ENCODE data around the gene ZNF70.

ZNF70 gene

DNA sequence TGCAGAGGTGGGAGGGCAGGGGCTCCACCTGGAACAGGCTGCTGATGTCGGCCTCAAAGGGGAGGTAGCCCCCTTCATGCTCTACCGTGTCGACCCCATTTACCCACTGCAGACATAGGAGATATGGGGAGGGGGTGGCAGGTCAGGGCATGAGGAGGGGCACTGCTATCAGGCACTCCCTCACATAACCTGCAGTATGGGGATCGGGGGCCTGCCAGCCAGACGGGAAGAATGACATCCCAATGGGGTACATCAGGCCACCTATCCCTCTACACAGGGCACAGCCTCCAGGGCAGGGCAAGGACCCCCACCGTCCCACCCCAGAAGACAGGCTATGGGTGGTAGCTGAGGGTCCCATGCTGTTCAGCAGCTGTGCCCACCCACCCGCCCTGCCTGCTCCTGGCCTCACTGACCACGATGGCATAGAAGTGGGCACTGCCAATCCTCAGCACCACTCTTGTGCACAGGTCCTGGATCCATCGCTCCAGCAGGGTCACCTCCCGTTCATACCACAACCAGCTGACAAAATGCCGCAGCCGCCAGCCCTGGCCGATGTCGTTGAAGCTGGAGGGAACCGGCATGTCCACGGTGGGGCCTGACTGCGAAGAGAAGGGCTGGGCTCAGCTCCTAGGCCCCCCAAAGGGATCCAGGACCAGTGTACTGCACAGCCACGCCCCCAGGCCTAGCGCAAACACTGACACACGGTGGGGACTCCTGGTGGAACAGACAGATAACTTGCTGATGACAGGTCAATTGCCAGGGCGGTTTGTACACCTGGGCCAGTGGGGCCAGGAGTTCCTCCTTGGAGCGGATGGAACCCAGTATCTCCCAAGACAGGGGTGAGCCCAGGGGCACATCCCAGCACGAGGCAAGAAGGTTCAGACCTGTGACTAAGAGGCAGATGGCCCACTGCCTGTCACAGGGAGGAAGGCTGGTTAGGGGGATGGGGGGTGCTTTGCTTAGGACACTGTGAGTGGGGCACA is 36.0 kb downstream of the ZNF70 start:
- no peak for FAIRE-seq

DNA sequence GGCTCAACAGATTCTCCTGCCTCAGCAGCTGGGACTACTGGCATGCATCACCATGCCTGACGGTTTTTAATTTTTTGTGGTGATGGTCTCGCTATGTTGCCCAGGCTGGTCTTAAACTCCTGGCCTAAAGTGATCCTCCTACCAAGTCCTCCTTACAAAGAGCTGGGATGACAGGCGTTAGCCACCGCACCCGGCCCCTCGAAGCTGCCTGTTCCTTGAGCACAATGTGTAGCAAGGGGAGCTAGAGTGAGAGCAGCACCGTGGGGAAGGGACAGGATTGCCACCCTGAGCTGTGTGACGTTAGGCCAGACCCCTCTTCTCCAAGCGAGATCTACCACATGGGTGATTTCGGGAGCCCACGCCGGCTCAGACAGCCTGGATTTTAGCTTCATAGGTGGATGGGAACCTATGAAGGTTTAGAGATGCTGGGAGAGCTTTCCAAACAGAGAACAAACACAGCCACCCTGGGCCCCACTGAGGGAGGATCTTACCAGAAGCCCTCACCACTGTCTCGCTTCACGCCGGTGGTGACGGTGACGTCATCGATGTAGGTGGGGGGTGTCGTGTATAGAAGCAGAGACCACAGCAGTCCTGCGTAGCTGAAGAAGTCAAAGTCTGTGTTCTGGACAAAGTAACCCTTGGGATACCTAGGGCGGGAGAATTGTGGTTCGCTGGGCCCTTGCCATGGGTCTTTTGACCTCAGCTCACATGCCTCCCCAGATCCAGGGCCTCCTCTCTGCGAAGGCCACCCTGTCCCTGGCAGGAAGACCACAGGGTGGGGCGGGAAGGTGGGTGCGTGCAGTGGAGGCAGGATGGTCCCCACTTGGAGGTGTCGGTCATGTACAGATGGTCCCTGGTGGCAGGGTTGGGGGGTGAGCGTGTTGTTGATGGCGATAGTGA is 37.0 kb downstream of the ZNF70 start:
- no peak for FAIRE-seq

DNA sequence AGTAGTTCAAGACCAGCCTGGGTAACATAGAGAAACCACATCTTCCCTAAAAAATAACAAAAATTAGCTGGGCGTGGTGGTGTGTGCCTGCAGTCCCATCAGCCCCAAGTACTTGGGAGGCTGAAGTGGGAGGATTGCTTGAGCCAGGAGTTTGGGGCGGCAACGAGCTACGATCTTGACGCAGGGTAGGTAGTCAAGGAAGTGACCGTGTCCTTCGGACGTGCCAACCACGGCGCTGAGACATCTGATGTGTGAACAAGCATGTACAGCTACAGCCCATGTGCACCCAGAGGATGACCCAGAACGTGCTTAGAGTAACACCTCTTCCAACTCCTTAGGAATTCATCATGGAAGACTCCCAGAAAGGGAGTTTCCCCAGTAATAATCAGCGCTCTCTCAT is 38.7 kb downstream of the ZNF70 start:
- FAIRE-seq, result no peak

DNA sequence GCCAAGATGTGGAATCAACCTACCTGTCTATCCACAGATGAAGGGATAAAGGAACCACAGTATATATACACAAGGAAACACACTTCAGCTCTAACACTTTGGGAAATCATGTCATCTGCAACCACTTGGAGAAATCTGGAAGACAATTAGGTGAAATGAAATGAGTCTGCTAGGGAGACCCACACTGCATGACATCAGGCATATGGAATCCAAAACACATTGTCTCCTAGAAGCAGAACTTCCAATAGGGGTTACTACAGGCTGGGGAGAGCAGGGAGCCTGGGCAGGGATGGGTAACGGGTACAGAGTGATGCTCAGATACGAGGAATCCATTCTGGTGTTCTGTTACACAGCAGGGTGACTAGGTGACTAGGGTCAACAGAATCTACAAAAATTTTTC is 41.8 kb downstream of the ZNF70 start:
- FAIRE-seq, result no peak

DNA sequence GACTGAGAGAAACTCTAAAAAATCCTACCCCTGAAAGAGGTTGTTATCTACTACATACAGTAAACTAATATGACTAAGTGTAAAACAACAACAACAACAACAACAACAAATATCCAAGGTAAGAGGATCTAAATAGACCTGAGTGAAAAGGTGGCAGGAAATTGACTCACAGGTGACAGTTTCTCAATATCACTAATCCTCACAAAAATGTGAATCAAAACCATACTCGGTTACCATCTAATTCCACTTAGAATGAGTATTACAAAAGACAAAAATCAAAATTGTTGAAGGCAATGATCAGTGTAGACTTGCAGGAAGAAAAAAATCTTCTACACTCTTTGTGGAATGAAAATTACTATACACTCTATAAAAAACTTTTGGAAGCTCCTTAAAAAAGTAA is 42.6 kb downstream of the ZNF70 start:
- FAIRE-seq, result no peak

DNA sequence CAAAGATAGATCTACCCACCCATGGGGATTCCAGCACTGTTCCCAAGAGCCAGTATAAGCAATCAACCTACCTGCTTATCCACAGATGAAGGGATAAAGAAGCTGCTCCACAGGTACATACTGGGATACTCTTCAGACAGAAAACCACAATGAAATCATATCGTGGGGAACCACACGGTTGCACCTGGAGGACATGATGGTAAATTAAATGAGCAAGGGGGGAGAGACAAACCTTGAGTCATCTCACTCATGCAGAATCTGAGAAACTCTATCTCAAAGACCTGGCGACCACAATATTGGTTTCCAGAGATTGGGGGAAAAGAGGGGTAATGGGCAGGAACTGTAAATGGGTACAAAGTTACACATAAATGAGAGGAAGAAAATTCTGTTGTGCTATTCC is 45.6 kb downstream of the ZNF70 start:
- no peak for FAIRE-seq

DNA sequence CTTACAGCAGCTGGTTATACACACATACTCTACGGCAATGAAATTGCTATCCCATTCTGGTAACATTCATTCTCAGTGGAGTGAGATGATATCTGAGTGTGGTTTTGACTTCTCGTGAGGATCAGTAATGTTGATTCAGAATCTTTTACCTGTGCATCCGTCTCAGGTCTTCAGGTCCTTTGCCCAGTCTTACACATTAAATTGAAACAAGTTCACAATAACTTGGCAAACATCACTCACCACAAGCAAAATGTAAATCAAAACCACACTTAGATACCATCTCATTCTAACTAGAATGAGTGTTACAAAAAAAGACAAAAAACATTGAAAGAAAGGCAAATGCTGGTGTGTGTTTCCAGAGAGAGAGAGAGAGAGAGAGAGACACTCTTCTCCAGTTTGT is 46.1 kb downstream of the ZNF70 start:
- FAIRE-seq, result no peak

DNA sequence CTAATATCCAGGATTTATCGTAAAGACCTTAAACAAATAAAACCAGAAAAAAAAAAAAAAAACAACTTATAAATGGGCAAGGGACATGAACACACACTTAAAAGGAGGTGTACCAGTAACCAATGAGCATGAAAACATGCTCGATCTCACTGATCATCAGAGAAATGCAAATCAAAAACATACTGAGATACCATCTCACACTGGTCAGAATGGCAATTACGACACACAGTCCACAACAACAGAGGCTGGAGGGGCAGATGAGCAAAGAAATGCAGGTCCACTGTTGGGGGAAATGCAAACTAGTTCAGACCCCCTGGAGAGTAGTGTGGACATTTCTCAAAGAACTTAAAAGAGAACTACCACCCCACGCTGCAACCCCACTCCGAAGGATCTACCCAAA is 46.9 kb downstream of the ZNF70 start:
- FAIRE-seq, result no peak

DNA sequence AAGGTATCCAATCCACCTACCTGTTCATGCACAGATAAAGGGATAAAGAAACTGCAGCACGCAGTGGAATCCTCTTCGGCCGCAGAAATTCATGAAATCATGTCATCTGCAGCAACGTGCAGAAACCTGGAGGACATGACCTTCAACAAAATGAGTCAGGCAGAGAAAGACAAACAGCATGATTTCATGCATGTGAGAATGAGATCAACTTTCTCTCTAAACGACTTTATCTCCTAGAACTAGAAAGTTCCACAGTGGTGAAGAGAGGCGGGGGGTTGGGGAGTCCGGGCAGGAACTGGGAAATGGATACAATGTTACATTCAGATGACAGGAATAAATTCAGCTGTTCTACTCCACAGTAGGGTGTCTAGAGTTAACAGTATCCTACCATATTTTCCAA is 50.2 kb downstream of the ZNF70 start:
- no peak for FAIRE-seq

DNA sequence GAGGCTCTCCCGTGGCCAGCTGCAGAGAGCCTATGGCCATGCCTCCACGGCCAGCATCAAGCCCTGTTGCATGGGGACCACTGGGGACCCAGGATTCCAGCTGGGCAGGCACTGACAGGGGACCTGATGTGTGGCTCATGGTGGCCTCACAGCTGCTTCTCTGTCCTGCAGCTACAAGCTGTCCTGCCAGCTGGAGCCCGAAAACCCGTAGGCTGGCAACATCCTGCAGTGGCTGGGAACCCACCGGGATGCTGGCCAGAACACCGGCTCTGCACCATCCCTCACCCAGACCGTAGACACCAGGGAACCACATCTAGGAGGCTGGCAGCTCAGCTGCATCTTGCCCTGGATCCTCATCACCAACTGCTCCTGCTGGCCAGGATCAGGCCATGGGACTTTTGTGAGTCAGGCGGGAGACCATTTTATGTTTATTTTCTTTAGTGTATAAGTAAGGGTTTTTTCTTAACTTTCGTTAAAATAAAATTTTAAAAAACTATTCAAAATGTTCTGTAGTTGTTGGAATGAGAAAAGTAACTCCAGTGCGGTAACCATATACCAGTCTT is 52.2 kb downstream of the ZNF70 start:
- no peak for FAIRE-seq

DNA sequence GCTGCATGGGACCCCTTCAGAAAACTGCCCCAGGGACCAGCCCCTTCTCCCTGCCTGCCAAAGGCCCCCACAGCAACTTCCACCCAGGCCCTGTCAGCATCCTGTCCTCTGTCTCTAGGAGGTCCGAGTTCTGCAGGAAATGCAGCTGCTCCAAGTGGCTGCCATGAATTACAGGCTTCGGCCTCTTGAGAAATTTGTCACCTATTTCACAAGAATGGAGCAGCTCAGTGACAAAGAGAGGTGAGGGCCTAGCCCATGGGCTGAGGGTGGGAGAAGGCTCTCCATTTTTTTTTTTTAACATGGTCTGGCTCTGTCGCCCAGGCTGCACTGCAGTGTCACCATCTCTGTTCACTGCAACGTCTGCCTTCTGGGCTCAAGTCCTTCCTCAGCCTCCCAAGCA is 52.8 kb downstream of the ZNF70 start:
- no peak for FAIRE-seq

DNA sequence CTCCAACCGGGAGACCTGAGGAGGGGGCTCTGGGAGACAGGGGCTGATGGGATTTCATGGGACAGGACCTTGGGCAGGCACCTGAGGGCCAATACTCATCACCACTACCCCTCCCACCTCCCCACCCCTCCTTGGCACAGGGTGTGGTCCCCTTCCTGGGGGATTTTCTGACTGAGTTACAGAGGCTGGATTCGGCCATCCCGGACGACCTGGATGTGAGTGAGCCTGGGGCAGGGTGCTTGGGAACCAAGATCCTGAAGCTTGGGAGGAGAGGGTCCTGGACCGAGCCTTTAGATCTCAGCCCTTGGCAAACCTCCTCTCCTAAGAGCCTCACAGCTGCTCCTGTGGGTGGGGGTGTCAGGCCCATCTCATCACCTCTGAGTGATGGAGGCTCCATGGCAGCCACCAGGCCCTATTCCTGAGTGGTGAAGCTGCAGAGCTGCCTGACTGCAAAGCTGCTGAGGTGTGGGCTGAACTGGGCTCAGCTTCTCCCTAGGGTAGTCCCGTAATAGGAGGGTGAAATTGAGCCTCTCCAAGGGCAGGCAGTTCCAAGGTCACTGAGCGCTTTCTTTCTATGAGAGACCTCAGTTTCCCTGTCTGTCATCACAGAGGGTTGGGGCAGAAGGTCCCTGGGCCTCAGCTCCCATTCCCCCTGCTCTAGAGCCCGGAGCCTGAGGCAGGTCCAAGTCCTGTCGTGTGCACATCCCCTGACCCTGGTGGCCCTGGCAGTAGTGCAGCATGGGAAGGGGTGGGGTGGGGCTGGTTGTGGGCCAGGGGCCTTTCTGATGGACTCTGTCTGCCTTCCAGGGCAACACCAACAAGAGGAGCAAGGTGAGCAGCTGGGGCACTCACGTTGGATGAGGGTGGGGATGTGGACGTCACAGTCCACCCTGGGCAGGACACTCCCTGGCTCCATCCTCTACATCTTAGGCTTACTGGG is 53.6 kb downstream of the ZNF70 start:
- FAIRE-seq, result no peak

DNA sequence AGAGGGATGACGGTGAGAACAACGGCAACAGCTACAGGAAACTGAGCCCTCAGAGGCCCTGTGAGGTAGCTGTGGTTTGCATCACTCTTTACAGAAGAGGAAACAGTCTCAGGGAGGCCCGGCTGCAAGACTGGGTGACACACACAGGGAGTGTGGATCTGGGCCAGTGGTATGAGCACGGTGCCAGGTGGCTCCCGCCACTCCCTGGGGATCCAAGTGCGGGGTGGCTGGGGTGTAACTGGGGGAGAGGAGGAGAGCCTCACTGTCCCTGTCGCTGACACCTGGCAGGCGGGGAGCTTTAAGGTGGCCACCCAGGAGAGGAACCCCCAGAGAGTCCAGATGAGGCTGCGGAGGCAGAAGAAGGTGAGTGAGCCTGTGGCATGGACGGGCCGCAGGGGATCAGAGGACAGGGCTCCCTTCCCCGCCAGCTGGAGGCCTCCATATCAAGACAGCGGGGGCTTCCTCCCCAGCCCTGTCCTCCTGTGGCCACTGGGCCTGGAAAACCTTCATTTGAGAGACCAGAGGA is 54.5 kb downstream of the ZNF70 start:
- no peak for FAIRE-seq

DNA sequence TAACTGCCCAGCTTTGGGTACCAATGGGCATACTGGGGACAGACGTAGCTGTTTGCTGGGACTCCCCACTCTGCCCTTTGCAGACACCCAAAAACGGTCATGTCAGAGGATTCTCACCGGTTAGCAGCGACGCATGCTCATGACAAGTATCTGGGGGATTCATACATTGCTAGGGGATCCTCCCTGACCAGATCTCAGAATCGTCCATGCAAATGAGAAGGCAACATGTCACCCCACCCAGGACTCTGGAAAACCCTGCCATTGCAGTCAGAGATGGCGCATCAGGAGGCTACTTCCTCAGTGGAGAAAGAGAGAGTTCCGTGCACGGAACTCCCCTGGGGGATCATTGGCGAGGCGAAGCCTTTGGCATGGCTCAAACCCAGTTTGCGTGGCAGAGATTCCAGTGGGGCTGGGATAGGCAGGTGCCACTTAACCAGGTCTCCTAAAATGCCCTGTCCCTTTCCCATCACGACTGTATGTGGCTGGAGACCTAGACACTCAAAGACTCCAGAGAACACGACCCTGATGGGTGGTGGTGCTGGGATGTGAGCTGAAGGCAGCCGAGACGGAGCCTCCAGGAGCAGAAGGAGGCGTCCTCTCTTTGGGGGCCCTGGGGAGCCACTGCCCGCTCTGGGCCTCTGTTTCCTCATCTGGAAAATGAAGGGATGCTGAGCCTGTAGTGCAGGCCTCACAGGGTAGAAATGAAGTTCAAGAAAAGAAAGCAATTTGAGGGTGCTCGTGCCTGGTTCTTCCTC is 55.2 kb downstream of the ZNF70 start:
- no peak for FAIRE-seq

DNA sequence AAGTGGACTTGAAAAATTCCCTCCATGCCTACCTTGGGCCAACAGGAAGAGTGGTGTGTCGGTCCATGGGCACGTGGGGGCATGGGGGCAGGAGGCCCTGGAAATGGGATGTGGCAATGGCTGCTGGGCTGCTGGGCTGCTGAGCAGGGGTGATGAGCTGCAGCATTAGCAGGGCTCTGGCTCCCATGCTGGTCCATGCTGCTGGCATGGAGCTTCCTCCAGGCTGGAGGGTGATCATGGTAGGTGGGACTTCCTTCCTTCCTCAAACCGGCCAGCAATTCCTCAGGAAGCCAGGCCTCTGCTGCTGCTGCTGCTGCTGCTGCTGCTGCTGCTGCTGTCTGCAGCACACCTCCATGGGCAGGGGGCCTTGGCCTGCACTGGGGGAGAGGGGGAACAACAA is 55.8 kb downstream of the ZNF70 start:
- FAIRE-seq, result no peak

DNA sequence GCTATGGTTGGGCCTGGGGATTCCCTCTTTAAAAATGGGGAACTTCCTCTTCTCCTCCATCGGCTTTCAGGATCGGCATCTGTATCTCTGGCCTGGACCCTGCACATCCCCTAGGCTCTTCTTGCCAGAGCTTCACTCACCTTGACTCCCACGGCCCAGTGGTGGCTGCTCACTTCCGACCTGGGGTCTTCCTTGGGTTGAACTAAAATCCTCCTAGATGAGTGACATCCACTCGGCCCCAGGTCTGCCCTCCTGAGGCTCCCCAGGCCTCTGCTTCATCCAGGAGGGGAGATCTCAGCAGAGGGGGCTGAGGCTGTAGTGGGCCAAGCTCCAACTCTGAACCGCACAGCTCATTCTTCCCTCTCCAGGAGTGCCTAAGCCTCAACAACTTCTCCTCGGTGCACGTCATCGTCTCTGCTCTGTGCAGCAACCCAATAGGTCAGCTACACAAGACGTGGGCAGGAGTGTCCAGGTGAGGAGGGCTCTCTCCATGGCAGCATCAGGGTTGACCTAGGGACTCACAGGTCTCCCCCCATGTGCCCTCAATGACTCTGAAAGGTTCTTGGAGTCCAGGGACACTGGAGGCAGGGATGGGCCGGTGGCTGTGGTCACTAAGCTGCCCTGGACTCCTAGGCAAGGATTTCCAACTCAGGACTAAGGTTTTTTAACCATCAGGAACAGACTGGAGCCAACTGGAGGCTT is 56.8 kb downstream of the ZNF70 start:
- FAIRE-seq, result no peak

DNA sequence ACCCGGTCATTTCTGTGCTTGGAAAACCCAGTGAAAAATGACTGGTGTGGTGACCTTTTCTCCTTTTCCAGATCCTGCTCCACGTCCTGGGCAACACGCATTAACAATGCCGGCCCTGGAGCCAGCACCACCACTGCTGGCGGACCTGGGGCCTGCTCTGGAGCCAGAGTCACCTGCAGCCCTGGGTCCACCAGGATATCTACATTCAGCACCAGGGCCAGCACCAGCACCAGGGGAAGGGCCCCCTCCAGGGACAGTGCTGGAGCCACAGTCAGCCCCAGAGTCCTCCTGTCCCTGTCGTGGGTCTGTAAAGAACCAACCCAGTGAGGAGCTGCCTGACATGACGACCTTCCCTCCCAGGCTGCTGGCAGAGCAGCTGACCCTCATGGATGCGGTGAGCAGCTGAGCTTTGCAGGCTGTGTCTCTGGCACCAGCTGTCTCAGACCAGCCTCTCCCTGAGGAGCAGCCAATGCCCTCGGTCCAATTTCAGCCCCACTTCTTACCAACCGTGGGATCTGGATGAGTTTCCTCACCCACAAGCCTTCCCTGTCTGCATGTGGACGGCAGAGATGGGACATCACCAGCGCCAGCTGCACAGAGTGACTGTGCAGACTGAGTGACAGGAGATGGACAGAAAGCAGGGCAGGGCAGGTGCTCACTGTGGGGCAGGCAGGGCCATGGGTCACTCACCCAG is 58.2 kb downstream of the ZNF70 start:
- no peak for FAIRE-seq

DNA sequence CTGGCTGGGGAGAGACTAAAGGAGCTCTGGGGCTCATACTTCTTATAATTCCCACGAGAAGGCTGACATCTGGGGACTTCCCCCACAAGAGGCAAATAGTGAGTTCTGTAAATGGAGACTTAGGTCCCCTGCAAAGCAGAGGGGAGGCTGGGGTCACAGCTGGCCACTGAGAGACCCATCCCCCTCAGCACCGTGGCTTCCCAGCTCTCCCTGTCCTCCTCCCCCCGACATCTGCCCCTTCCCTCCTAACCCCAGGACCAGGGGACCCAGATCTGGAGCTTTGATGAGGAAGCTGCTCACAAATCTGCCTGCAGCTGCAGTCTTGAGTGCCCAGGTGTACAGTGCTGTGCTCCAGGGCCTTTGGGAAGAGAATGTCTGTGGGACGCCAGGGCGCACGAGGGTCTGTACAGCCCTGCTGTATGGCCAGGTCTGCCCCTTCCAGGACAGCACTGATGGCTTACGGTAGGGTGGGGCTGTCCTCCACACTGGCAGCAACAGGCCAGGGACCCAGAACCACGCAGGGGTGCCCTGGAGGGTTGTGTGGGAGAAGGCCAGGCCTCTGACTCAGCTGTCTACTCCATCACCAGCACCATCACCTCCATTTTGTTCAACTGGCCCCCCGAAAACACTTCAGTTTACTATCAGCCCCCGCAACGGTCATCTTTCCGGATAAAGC is 59.0 kb downstream of the ZNF70 start:
- FAIRE-seq, result no peak

DNA sequence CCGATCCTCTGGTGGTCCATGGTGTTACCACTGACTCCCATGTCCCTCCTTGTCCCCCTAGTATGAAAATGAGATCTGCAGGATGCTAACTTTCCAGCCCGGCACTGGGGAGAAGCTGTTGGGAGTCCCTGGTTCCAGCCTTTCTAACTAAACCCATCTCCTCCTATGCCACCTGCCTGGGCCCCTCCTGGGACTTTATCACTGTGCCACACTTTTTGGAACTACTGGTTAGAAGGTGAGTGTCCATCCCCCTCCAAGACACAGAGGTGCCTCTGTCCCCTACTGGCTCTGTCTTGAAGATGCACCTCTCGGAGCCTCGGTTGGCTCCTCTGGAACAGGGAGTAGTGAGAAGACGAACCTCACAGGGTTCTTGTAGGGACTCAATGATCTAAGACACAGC is 60.2 kb downstream of the ZNF70 start, which contains the start of gene RGL4:
RGL4 (plus strand) TSS at position 301 of the 400 bp plus-strand sequence. CDS start 1,018 bp downstream, outside the sequence.
- no peak for FAIRE-seq

Data from islet of Langerhans (tissue), 1 donor.